ENCODE results near the gene ATP5ME.

DNA sequence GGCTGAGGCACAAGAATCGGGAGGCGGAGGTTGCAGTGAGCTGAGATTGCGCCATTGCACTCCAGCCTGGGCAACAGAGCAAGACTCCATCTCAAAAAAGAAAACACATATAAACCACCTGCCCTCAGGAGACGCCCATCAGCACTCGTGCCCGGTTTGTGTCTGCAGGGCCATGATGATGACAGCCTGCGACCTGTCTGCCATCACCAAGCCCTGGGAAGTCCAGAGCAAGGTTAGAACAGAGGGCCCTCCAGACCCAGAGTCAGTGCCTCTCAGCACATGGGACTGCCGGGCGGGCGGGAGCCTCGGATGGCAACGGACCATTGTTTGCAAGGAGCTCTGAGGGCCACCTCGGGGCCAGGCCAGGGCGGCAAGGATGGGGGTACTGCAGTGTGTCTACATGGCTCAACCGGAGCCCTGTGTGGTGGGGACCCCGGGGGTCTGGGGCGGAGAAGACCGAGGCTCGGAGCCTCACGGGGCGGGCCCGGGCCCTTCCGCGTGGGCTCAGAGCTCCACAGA lies 9.3 kb downstream of the ATP5ME start:
- TF ChIP-seq, protein P1, sequence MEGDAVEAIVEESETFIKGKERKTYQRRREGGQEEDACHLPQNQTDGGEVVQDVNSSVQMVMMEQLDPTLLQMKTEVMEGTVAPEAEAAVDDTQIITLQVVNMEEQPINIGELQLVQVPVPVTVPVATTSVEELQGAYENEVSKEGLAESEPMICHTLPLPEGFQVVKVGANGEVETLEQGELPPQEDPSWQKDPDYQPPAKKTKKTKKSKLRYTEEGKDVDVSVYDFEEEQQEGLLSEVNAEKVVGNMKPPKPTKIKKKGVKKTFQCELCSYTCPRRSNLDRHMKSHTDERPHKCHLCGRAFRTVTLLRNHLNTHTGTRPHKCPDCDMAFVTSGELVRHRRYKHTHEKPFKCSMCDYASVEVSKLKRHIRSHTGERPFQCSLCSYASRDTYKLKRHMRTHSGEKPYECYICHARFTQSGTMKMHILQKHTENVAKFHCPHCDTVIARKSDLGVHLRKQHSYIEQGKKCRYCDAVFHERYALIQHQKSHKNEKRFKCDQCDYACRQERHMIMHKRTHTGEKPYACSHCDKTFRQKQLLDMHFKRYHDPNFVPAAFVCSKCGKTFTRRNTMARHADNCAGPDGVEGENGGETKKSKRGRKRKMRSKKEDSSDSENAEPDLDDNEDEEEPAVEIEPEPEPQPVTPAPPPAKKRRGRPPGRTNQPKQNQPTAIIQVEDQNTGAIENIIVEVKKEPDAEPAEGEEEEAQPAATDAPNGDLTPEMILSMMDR (IDR thresholded peaks at IDR 0.05): no peak
- no peak for TF ChIP-seq POLR2A (IDR thresholded peaks at IDR 0.05)
